LNCAP (cell line): ENCODE results near the gene CCDC183.

ENCODE experiments used
- CTCF ChIP-seq: fragments of 450-650 bp; IDR thresholded peaks from 2 replicates; pipeline ENCODE4 v1.5.1; 2017; ENCODE audit warnings: mild to moderate bottlenecking

Gene CCDC183

GRCh38 chr9:136823136-136824046 lies 27.3 kb downstream of the CCDC183 start:
- TF ChIP-seq CTCF: no peak

GRCh38 chr9:136824496-136825225 lies 28.5 kb downstream of the CCDC183 start:
- TF ChIP-seq CTCF: no peak

GRCh38 chr9:136825295-136826187 lies 29.4 kb downstream of the CCDC183 start:
- TF ChIP-seq CTCF: no peak

GRCh38 chr9:136826188-136826541 lies 30.0 kb downstream of the CCDC183 start:
- TF ChIP-seq CTCF: no peak

- TF ChIP-seq CTCF: no peak
Measured at GRCh38 chr9:136826703-136827582, 30.8 kb downstream of the CCDC183 start.

GRCh38 chr9:136827794-136828473 lies 31.8 kb downstream of the CCDC183 start:
- no peak for TF ChIP-seq CTCF
